Breast epithelium (tissue), 4 donors: ENCODE data around the gene TPRN. TPM values are rescaled to one million over a fixed set of nuclear protein-coding genes. Genes with fewer than 3 reads are reported as not detected.

Experiments
- DNase-seq, 2 donors: peaks; one replicate each; pipeline ENCODE4 v3.0.0-alpha.2; 2019; ENCODE audit warnings: low spot score in 2 of 2
- H3K27ac ChIP-seq, 2 donors: fragments of 200-600 bp; sonication (generic) in 1 of 2; one replicate each; pipeline ENCODE4 v1.5.1; 2016 to 2019; ENCODE audit warnings: mild to moderate bottlenecking in 1 of 2
- H3K27me3 ChIP-seq, 2 donors: fragments of 200-600 bp; sonication (generic) in 1 of 2; one replicate each; pipeline versions ENCODE4 v1.5.1 to v1.6.0; 2017 to 2019; ENCODE audit warnings: control low read depth in 1 of 2, mild to moderate bottlenecking in 1 of 2
- H3K36me3 ChIP-seq: fragments of 200-600 bp; one replicate; pipeline ENCODE4 v1.5.1; 2019
- H3K4me1 ChIP-seq, 2 donors: fragments of 200-600 bp; sonication (generic); one replicate each; pipeline ENCODE4 v1.5.1; 2016 to 2019; ENCODE audit warnings: control low read depth in 1 of 2
- H3K4me3 ChIP-seq, 3 donors: fragments of 200-600 bp; sonication (generic); 1 replicate in 2 of 3; 2 replicates in 1 of 3; pipeline ENCODE4 v1.5.1; 2016 to 2019; ENCODE audit warnings: mild to moderate bottlenecking in 3 of 3, moderate library complexity in 2 of 3
- H3K9me3 ChIP-seq, 2 donors: fragments of 200-600 bp; sonication (generic) in 1 of 2; one replicate each; pipeline ENCODE4 v1.5.1; 2016 to 2019; ENCODE audit warnings: control low read depth in 1 of 2
- POLR2A ChIP-seq: fragments of 450-650 bp; IDR thresholded peaks from one replicate; pipeline ENCODE4 v1.6.1; 2016; ENCODE audit warnings: antibody characterized with exemption, mild to moderate bottlenecking, moderate library complexity
- POLR2AphosphoS5 ChIP-seq, 3 donors: sonication (generic); formaldehyde crosslinking; IDR thresholded peaks; one replicate each; pipeline ENCODE4 v1.6.1; 2017; ENCODE audit warnings: antibody characterized with exemption in 3 of 3
- intact Hi-C: fragments of 100-400 bp; cut with DNase I; formaldehyde crosslinking; loops from one replicate; pipeline ENCODE4 v1.15.1; 2023; ENCODE audit warnings: low total_unique reads
- total RNA-seq, 3 donors: library from RNA; depleted of rRNA; stranded (reverse); fragments of >200 nt; gene quantifications; one replicate each; pipeline ENCODE4 v1.1.0, GENCODE V29; 2016
- TF ChIP-seq, protein P1 (sequence below), 3 donors: fragments of 450-650 bp; IDR thresholded peaks; one replicate each; pipeline ENCODE4 v1.5.1; 2016 to 2017; ENCODE audit warnings: antibody characterized with exemption in 3 of 3, mild to moderate bottlenecking in 3 of 3, moderate library complexity in 3 of 3

TPRN gene
- total RNA-seq, 3 donors from 2014 or later, result 4.0 to 9.2 (median 8.5) TPM

DNA sequence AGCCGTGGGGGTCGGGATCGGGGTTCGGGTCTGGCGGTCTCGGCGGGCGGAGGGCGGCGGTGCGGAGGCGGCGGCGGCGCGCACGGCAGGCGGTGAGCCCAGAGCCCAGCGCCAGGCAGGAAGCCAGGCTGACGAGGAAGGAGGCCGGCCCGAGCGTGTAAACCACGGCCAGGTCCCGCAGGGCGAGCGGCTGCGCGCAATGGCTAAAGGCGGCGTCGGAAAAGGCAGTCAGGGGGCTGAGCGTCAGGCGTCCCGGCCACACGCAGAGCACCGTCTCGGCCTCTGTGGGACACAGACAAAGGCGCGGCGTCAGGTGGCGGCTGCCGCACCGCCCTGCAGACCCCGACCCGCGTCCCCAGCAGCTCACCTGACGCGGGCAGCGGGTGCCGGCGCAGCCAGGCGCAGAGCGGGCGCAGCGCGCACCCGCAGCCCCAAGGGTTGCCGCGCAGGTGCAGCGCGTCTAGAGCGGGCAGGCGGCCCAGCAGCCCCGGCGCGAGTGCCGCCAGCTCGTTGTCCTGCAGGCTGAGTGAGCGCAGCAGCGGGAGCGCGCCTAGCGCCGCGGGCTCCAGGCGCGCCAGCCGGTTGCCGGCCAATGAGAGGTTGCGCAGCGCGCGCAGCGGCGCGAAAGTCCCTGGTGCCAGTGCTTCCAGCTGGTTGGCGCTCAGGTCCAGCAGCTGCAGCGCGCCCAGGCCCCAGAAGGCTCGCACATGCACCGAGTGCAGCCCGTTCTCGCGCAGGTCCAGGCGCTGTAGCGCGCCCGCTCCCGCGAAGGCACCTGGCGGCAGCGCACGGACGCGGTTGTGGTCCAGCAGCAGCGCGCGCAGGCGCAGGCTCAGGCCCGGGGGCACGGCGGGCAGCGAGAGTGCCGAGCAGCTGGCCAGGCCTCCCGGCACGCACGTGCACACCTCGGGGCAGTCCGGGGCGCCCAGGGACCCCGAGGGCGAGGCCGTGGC lies 31.4 kb downstream of the TPRN start:
- H3K27me3 ChIP-seq, result peaks cover 32 to 62% of the 10 kb centered on the region in 2 donors
- peak overlapping the region; percentile 52 to 55 for H3K27ac ChIP-seq
- intact Hi-C loops, result no loop called here

DNA sequence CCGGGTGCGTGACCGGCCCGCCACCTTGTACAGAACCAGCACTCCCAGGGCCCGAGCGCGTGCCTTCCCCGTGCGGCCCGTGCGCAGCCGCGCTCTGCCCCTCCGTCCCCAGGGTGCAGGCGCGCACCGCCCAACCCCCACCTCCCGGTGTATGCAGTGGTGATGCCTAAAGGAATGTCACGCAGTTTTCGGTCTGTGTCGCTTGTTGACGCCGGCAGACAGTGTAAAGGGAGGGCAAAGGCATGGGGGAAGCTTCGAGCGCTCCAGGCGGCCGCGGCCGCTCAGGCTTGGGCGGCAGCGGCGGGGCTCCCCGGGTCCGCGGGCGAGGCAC lies 32.0 kb downstream of the TPRN start:
- Histone ChIP-seq H3K4me3 (peak overlapping the region; percentile 15 to 72 (median 52)), H3K4me1 (peaks cover 31 to 38% of the 10 kb centered on the region in 2 donors), H3K36me3 (no peaks in the 10 kb centered on the region), H3K9me3 (no peaks in the 10 kb centered on the region), H3K27me3 (peaks cover 32 to 68% of the 10 kb centered on the region in 2 donors), H3K27ac (peak overlapping the region; percentile 52 to 55)
- no peak for TF ChIP-seq POLR2A
- DNase-seq, result no peak
- intact Hi-C loops, result no loop called here

More for the DNA sequence above, 31.4 kb downstream of the TPRN start:
- Histone ChIP-seq H3K4me3 (peak overlapping the region; percentile 8 to 72 (median 52)), H3K9me3 (no peaks in the 10 kb centered on the region), H3K4me1 (peaks cover 31 to 40% of the 10 kb centered on the region in 2 donors), H3K36me3 (no peaks in the 10 kb centered on the region)
- TF ChIP-seq POLR2AphosphoS5 (IDR thresholded peaks at IDR 0.05) (no peak), POLR2A (no peak)
- TF ChIP-seq, protein P1, sequence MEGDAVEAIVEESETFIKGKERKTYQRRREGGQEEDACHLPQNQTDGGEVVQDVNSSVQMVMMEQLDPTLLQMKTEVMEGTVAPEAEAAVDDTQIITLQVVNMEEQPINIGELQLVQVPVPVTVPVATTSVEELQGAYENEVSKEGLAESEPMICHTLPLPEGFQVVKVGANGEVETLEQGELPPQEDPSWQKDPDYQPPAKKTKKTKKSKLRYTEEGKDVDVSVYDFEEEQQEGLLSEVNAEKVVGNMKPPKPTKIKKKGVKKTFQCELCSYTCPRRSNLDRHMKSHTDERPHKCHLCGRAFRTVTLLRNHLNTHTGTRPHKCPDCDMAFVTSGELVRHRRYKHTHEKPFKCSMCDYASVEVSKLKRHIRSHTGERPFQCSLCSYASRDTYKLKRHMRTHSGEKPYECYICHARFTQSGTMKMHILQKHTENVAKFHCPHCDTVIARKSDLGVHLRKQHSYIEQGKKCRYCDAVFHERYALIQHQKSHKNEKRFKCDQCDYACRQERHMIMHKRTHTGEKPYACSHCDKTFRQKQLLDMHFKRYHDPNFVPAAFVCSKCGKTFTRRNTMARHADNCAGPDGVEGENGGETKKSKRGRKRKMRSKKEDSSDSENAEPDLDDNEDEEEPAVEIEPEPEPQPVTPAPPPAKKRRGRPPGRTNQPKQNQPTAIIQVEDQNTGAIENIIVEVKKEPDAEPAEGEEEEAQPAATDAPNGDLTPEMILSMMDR (IDR thresholded peaks at IDR 0.05), result no peak
- peak in 1 of 2 donors; percentile 74 for DNase-seq

DNA sequence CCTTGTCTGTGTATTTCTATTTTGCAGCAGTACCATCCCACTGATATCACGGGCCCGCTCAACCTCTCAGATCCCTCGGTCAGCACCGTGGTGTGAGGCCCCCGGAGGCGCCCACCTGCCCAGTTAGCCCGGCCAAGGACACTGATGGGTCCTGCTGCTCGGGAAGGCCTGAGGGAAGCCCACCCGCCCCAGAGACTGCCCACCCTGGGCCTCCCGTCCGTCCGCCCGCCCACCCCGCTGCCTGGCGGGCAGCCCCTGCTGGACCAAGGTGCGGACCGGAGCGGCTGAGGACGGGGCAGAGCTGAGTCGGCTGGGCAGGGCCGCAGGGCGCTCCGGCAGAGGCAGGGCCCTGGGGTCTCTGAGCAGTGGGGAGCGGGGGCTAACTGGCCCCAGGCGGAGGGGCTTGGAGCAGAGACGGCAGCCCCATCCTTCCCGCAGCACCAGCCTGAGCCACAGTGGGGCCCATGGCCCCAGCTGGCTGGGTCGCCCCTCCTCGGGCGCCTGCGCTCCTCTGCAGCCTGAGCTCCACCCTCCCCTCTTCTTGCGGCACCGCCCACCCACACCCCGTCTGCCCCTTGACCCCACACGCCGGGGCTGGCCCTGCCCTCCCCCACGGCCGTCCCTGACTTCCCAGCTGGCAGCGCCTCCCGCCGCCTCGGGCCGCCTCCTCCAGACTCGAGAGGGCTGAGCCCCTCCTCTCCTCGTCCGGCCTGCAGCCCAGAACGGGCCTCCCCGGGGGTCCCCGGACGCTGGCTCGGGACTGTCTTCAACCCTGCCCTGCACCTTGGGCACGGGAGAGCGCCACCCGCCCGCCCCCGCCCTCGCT lies 32.6 kb downstream of the TPRN start:
- no peak for DNase-seq
- peak overlapping the region; percentile 15 to 72 (median 52) for H3K4me3 ChIP-seq
- TF ChIP-seq, protein P1 (IDR thresholded peaks at IDR 0.05), result no peak
- no peak for TF ChIP-seq POLR2A
- no peak for TF ChIP-seq POLR2AphosphoS5 (IDR thresholded peaks at IDR 0.05)
- peaks cover 33 to 35% of the 10 kb centered on the region in 2 donors for H3K4me1 ChIP-seq
- peaks cover 32 to 74% of the 10 kb centered on the region in 2 donors for H3K27me3 ChIP-seq
- H3K36me3 ChIP-seq, result no peaks in the 10 kb centered on the region
- H3K27ac ChIP-seq, result peak overlapping the region; percentile 52 to 55
- intact Hi-C loops, result no loop called here
- no peaks in the 10 kb centered on the region for H3K9me3 ChIP-seq

DNA sequence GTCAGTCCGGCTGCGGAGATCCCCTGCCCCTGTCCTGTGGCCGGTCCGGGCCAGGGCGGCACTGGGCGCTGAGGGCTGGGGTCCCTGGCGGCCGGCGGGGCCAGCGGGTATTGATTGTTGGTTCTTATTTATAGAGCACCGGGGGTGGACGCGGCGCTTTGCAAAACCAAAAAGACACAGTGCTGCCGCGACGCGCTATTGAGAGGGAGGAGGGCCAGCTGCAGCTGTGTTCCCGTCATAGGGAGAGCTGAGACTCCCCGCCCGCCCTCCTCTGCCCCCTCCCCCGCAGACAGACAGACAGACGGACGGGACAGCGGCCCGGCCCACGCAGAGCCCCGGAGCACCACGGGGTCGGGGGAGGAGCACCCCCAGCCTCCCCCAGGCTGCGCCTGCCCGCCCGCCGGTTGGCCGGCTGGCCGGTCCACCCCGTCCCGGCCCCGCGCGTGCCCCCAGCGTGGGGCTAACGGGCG lies 33.2 kb downstream of the TPRN start:
- H3K4me3 ChIP-seq, result peak overlapping the region in 2 of 3 donors; percentile 52 to 72
- no peak for DNase-seq
- H3K36me3 ChIP-seq, result no peaks in the 10 kb centered on the region
- TF ChIP-seq POLR2AphosphoS5 (IDR thresholded peaks at IDR 0.05), result no peak
- TF ChIP-seq, protein P1 (IDR thresholded peaks at IDR 0.05), result no peak
- TF ChIP-seq POLR2A, result no peak
- H3K27ac ChIP-seq, result no peak overlapping the region
- intact Hi-C loops, result no loop called here
- H3K9me3 ChIP-seq, result no peaks in the 10 kb centered on the region
- peaks cover 30 to 35% of the 10 kb centered on the region in 2 donors for H3K4me1 ChIP-seq
- H3K27me3 ChIP-seq, result peaks cover 32 to 80% of the 10 kb centered on the region in 2 donors

DNA sequence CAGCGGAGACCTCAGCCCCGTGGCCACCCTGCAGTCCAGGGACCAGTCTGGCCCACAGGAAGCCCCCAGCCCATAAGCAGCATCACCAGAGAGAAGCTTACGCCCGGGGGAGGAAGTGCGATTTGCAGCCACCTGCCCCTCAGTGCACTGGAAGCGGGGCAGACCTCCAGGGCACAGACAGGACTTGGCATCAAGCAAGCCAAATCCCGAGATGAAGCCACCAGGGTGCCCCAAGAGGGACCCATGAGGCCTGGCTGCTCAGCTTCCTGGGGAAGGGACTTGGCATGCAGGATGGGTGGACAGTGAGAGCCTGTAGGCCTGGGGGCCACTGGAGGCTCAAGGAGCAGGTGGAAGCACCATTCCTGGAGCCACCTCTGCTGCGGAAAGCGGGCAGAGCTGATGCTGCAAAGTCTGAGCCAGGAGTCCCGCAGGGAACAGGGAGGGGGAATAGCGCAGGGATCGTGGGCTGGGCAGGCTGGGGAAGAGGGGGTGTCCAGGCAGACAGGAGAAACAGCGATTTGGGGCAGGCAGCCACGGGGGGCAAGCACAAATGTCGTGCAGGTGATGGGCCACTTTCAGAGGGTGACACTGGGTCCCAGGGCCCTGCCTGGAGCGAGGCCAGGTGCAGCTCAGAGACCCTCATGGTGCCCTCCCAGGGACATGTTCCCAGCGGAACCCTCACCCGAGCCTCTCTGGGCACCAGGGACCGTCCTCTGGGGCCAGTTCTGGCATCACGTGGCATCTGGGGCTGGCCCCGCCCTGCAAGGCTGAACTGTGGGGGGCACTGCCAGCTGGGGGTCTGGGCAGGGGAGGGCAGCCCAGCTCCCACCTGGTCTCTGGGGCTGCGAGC lies 33.9 kb downstream of the TPRN start:
- TF ChIP-seq, protein P1 (IDR thresholded peaks at IDR 0.05), result no peak
- TF ChIP-seq POLR2A (no peak), POLR2AphosphoS5 (IDR thresholded peaks at IDR 0.05) (no peak)
- intact Hi-C loops, result no loop called here
- Histone ChIP-seq H3K27me3 (peaks cover 32 to 87% of the 10 kb centered on the region in 2 donors), H3K4me3 (peak overlapping the region in 1 of 3 donors; percentile 72), H3K4me1 (peaks cover 24 to 30% of the 10 kb centered on the region in 2 donors), H3K9me3 (no peaks in the 10 kb centered on the region), H3K36me3 (no peaks in the 10 kb centered on the region), H3K27ac (no peak overlapping the region)
- no peak for DNase-seq
